Transverse colon (tissue), 4 donors: ENCODE results near the gene KHDC3L. TPM values are rescaled to one million over a fixed set of nuclear protein-coding genes. Genes with fewer than 3 reads are reported as not detected.

ENCODE experiments used
- DNase-seq: peaks from one replicate; pipeline ENCODE4 v3.0.0-alpha.2; 2019
- H3K27ac ChIP-seq, 4 donors: fragments of 200-600 bp; sonication (generic); 2 replicates each; pipeline ENCODE4 v1.5.1; 2016 to 2018; ENCODE audit warnings: inconsistent platforms in 4 of 4
- H3K27me3 ChIP-seq: fragments of 200-600 bp; sonication (generic); 2 replicates; pipeline ENCODE4 v1.5.1; 2017; ENCODE audit warnings: inconsistent platforms
- H3K36me3 ChIP-seq, 4 donors: fragments of 200-600 bp; sonication (generic); 2 replicates each; pipeline ENCODE4 v1.5.1; 2017 to 2019; ENCODE audit warnings: inconsistent platforms in 4 of 4
- H3K4me1 ChIP-seq, 4 donors: fragments of 200-600 bp; sonication (generic); 2 replicates each; pipeline ENCODE4 v1.5.1; 2017 to 2020; ENCODE audit warnings: inconsistent platforms in 4 of 4
- H3K4me3 ChIP-seq, 4 donors: fragments of 200-600 bp; sonication (generic); 1 replicate in 1 of 4; 2 replicates in 3 of 4; pipeline versions ENCODE4 v1.5.1 to v1.6.1; 2017 to 2019; ENCODE audit warnings: inconsistent platforms in 4 of 4
- H3K9me3 ChIP-seq, 2 donors: fragments of 200-600 bp; sonication (generic); 2 replicates each; pipeline ENCODE4 v1.5.1; 2017 to 2019; ENCODE audit warnings: inconsistent platforms in 2 of 2
- EP300 ChIP-seq: sonication (generic); formaldehyde crosslinking; IDR thresholded peaks from one replicate; pipeline ENCODE4 v1.6.1; 2017; ENCODE audit warnings: antibody characterized with exemption, low read depth
- POLR2A ChIP-seq: fragments of 450-650 bp; IDR thresholded peaks from one replicate; pipeline ENCODE4 v1.6.1; 2016; ENCODE audit warnings: antibody characterized with exemption, mild to moderate bottlenecking, moderate library complexity
- POLR2AphosphoS5 ChIP-seq, 3 donors: sonication (generic); formaldehyde crosslinking; IDR thresholded peaks; one replicate each; pipeline ENCODE4 v1.6.1; 2016; ENCODE audit warnings: antibody characterized with exemption in 3 of 3
- WGBS, 2 donors: methylation state at CpG; one replicate each; pipeline ENCODE4 v1.1.5; 2018; ENCODE audit warnings: low coverage in 1 of 2; 5-methylcytosine and 5-hydroxymethylcytosine counted together
- in situ Hi-C, 4 donors: fragments of 200-750 bp; cut with MboI; loops; one replicate each; pipeline versions ENCODE4 v1.15.0 to v1.15.1; 2017; ENCODE audit warnings: low sequenced_read_pairs in 3 of 4, low pct_ligation_motif_present in 1 of 4, low pct_unique_long_range_greater_than_20kb in 1 of 4
- intact Hi-C: fragments of 100-400 bp; cut with DNase I; formaldehyde crosslinking; loops from one replicate; pipeline ENCODE4 v1.15.1; 2023; ENCODE audit warnings: low total_unique reads
- total RNA-seq, 4 donors: library from RNA; depleted of rRNA; stranded (reverse); fragments of >200 nt; gene quantifications; one replicate each; pipeline ENCODE4 v1.1.0, GENCODE V29; 2016
- TF ChIP-seq, protein P1 (sequence below), 5 experiments: fragments of 200-600 bp in 3 of 5; fragments of 450-650 bp in 2 of 5; sonication (generic) in 3 of 5; IDR thresholded peaks; 1 replicate in 2 of 5; 2 replicates in 3 of 5; pipeline ENCODE4 v1.5.1; 2016 to 2017; ENCODE audit warnings: antibody characterized with exemption in 5 of 5, inconsistent platforms in 3 of 5, mild to moderate bottlenecking in 2 of 5, moderate library complexity in 1 of 5

Gene KHDC3L
- total RNA-seq, 4 donors from 2014 or later = not detected

DNA sequence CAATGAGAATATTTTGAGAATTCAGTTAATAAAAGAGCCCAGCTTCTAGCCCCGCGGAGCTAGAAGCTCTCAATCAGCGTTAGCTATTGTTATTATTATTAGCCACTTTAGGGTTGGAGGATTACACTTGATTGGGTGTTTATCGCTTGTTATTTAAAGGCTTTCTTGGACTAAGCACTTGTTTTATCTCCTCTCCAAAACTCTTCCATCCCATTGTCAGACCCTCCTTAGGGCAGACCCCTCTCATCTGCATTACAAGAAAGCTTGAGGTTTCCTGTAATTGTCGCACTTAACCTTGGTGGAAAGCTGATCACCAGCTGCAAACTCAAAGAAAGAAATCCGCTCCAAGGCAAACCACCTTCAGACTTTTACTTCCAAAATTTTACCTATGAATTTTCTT is 13.1 kb upstream of the KHDC3L start:
- Histone ChIP-seq H3K27ac (no peak overlapping the region), H3K4me1 (no peaks in the 10 kb centered on the region), H3K36me3 (no peaks in the 10 kb centered on the region), H3K9me3 (no peaks in the 10 kb centered on the region), H3K4me3 (no peak overlapping the region), H3K27me3 (peaks cover 27% of the 10 kb centered on the region)
- TF ChIP-seq EP300 (no peak), POLR2AphosphoS5 (IDR thresholded peaks at IDR 0.05) (no peak), POLR2A (no peak)
- TF ChIP-seq, protein P1, sequence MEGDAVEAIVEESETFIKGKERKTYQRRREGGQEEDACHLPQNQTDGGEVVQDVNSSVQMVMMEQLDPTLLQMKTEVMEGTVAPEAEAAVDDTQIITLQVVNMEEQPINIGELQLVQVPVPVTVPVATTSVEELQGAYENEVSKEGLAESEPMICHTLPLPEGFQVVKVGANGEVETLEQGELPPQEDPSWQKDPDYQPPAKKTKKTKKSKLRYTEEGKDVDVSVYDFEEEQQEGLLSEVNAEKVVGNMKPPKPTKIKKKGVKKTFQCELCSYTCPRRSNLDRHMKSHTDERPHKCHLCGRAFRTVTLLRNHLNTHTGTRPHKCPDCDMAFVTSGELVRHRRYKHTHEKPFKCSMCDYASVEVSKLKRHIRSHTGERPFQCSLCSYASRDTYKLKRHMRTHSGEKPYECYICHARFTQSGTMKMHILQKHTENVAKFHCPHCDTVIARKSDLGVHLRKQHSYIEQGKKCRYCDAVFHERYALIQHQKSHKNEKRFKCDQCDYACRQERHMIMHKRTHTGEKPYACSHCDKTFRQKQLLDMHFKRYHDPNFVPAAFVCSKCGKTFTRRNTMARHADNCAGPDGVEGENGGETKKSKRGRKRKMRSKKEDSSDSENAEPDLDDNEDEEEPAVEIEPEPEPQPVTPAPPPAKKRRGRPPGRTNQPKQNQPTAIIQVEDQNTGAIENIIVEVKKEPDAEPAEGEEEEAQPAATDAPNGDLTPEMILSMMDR (IDR thresholded peaks at IDR 0.05) = no peak
- in situ Hi-C loops (loop anchor here in 1 of 4 donors (25.0 kb wide), 1 partner anchor 937 kb away; no protein-coding TSS in a partner anchor), intact Hi-C loops (no loop called here)
- no peak for DNase-seq
- 48 to 54% methylated on average over 6 of the region's 6 CpGs for WGBS, 2 donors

DNA sequence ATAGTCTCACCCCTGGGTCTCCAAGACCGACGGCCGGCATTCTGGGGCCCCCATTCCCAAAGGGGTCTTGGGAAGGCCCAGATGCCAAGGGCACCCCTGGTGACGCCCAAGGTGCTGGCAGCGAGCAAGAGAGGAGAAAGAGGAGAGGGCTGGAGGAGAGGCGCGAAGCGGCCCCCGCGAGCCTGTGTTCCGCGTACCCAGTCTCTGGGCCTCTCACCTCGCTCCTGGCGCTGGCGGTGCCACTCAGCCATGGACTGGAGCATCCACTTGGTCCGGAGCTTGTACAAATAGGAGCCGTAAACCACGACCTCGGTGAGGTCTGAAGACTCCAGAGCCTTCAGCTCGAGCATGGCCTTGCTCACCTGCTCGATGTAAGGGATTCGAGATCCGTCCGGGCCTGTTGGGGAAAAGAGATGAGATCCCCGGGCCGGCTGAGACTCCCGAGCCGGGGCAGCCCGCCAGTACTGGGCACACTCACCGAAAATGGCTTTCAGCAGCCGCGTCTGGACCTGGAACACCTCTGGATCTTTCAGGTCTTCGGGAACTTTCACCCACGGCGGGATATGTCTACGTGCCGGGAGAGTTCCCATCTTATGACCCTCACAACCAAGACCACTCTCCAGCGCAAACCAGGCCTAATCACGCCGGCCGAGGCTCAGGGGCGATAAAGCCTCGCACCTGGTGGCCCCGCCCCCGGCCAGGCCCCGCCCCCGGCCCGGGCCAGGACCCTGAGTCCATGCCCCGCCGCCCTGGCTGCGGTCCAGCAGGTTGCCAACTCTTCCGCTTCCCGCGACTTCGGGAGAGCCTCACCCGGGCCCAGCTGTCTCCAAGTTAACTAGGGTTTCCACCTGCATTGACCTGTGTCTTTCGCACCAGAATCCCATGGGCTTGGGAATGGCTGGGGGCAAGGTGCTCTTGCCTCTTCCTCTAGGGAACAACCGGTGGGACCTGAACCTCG is 8.5 kb upstream of the KHDC3L start, which contains the start of gene DPPA5:
DPPA5 (minus strand) TSS at position 641 of the 958 bp plus-strand sequence; CDS start at position 590, 51 bp downstream.
- Histone ChIP-seq H3K36me3 (no peaks in the 10 kb centered on the region), H3K27ac (no peak within 1 kb of the TSS), H3K27me3 (peaks cover 7% of the 10 kb centered on the region), H3K9me3 (no peaks in the 10 kb centered on the region), H3K4me1 (no peaks in the 10 kb centered on the region), H3K4me3 (no peak within 1 kb of the TSS)
- DNase-seq = no peak
- intact Hi-C loops (no loop called here), in situ Hi-C loops (no loop called here)
- TF ChIP-seq, protein P1 (IDR thresholded peaks at IDR 0.05) = no peak
- TF ChIP-seq EP300 = no peak
- no peak for TF ChIP-seq POLR2AphosphoS5 (IDR thresholded peaks at IDR 0.05)
- no peak for TF ChIP-seq POLR2A
- WGBS, 2 donors = 92% methylated on average over 59 of the region's 59 CpGs; no CpG with 5 or more reads in 1 of the 2 donors

DNA sequence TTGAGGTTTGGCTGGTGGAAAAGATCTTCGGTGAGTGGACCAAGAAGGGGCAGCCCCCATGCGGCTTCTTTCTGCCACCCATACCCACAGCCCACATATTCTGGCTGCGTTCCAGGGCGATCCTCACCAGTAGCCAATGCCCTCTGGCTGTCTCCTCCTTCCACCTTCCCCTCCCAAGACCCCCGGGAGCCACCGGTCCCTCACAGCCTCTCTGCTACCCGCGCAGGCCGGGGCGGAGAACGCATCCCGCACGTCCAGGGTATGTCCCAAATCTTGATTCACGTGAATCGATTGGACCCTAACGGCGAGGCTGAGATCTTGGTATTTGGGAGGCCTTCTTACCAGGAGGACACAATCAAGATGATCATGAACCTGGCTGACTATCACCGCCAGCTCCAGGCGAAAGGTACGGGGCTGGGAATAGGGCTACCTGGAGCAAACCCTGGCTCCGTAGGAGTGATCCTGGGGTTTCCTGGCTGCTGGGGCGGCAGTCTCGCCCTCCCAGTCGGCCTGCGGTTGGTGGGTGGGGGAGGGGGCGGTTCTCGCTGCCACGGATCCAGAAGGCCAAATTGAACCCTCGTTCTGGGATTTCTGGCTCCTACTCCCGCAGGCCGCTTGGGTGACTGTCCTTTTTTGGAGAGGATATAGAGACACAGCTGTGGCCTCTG is 545 bp downstream of the KHDC3L start:
- WGBS, 2 donors = 96 to 100% methylated on average over 1 to 31 of the region's 31 CpGs
- Histone ChIP-seq H3K9me3 (no peaks in the 10 kb centered on the region), H3K4me3 (no peak overlapping the region), H3K27me3 (no peaks in the 10 kb centered on the region), H3K4me1 (no peaks in the 10 kb centered on the region), H3K27ac (no peak overlapping the region), H3K36me3 (no peaks in the 10 kb centered on the region)
- TF ChIP-seq POLR2AphosphoS5 (IDR thresholded peaks at IDR 0.05) (no peak), POLR2A (no peak), EP300 (no peak)
- TF ChIP-seq, protein P1 (IDR thresholded peaks at IDR 0.05) = no peak
- no peak for DNase-seq
- intact Hi-C loops (no loop called here), in situ Hi-C loops (no loop called here)

DNA sequence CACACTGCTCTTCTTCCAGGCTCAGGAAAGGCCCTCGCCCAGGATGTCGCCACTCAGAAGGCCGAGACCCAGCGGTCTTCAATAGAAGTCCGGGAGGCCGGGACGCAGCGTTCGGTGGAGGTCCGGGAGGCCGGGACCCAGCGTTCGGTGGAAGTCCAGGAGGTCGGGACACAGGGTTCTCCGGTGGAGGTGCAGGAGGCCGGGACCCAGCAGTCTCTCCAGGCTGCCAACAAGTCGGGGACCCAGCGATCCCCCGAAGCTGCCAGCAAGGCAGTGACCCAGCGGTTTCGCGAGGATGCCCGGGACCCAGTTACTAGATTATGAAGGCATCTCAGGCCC is 1.0 kb downstream of the KHDC3L start:
- Histone ChIP-seq H3K27me3 (no peaks in the 10 kb centered on the region), H3K4me3 (no peak overlapping the region), H3K27ac (no peak overlapping the region), H3K4me1 (no peaks in the 10 kb centered on the region), H3K9me3 (no peaks in the 10 kb centered on the region), H3K36me3 (no peaks in the 10 kb centered on the region)
- in situ Hi-C loops (no loop called here), intact Hi-C loops (no loop called here)
- no peak for DNase-seq
- TF ChIP-seq EP300 (no peak), POLR2A (no peak), POLR2AphosphoS5 (IDR thresholded peaks at IDR 0.05) (no peak)
- TF ChIP-seq, protein P1 (IDR thresholded peaks at IDR 0.05) = no peak
- 94% methylated on average over 23 of the region's 23 CpGs; no CpG with 5 or more reads in 1 of the 2 donors for WGBS, 2 donors
